Astrocyte (in vitro differentiated cells and primary cell): ENCODE data around the gene SIRT3.

ENCODE experiments used
- EZH2 ChIP-seq: IDR thresholded peaks from 2 replicates; pipeline ENCODE4 v1.6.1; 2012; ENCODE audit warnings: mild to moderate bottlenecking, low read length, inconsistent platforms; ENCODE audit not compliant: insufficient read depth
- TF ChIP-seq, protein P1 (sequence below): IDR thresholded peaks from 2 replicates; pipeline ENCODE4 v1.5.1; 2011; ENCODE audit warnings: low read depth, mild to moderate bottlenecking, inconsistent platforms, low read length, moderate library complexity; ENCODE audit not compliant: insufficient read depth

DNA sequence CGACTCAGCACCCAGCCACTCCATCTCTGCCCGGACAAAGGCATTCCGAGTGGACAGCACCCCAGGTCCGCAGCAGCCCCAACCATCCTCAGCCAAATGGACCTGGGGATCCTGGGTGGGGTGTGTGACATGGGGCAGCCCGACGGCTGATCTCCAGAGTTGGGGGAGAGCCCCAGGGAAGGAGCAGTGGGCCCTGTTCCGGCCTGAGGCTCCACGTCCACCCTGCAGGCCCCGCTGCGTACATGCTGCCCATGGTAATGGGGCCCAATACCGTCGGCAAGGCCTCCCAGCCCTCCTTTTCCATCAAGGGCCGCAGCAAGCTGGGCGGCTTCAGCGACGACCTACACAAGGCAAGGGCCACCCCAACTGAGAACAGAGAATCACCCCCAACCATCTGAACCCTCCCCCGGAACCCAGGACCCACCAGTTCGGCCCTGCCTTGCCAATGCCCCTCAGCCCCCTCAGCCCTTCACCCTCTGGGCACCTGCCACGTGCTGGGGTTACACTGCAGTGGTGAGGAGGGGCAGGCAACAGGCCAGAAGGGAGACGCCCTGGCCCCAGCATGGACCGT is 37.8 kb downstream of the SIRT3 start:
- TF ChIP-seq, protein P1, sequence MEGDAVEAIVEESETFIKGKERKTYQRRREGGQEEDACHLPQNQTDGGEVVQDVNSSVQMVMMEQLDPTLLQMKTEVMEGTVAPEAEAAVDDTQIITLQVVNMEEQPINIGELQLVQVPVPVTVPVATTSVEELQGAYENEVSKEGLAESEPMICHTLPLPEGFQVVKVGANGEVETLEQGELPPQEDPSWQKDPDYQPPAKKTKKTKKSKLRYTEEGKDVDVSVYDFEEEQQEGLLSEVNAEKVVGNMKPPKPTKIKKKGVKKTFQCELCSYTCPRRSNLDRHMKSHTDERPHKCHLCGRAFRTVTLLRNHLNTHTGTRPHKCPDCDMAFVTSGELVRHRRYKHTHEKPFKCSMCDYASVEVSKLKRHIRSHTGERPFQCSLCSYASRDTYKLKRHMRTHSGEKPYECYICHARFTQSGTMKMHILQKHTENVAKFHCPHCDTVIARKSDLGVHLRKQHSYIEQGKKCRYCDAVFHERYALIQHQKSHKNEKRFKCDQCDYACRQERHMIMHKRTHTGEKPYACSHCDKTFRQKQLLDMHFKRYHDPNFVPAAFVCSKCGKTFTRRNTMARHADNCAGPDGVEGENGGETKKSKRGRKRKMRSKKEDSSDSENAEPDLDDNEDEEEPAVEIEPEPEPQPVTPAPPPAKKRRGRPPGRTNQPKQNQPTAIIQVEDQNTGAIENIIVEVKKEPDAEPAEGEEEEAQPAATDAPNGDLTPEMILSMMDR = no peak
- no peak for TF ChIP-seq EZH2
